ENCODE results near the gene ULK2. TPM values are rescaled to one million over a fixed set of nuclear protein-coding genes. Genes with fewer than 3 reads are reported as not detected.

The ULK2 gene
- total RNA-seq, 1 donor from 2014 or later: 29.0 TPM

GRCh38 chr17:19904924-19905323 lies 37.2 kb upstream of the ULK2 start:
- Mint-ChIP-seq H3K4me1 (ENCODE audit: low read depth) (peaks cover 5% of the 10 kb centered on the region), H3K27me3 (no peaks in the 10 kb centered on the region), H3K4me3 (ENCODE audit: low read depth) (no peak overlapping the region), H3K9me3 (ENCODE audit: low read depth) (no peaks in the 10 kb centered on the region), H3K36me3 (ENCODE audit: insufficient read depth) (peaks cover 32% of the 10 kb centered on the region), H3K27ac (no peak overlapping the region)
- TF ChIP-seq, protein P1, sequence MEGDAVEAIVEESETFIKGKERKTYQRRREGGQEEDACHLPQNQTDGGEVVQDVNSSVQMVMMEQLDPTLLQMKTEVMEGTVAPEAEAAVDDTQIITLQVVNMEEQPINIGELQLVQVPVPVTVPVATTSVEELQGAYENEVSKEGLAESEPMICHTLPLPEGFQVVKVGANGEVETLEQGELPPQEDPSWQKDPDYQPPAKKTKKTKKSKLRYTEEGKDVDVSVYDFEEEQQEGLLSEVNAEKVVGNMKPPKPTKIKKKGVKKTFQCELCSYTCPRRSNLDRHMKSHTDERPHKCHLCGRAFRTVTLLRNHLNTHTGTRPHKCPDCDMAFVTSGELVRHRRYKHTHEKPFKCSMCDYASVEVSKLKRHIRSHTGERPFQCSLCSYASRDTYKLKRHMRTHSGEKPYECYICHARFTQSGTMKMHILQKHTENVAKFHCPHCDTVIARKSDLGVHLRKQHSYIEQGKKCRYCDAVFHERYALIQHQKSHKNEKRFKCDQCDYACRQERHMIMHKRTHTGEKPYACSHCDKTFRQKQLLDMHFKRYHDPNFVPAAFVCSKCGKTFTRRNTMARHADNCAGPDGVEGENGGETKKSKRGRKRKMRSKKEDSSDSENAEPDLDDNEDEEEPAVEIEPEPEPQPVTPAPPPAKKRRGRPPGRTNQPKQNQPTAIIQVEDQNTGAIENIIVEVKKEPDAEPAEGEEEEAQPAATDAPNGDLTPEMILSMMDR (IDR thresholded peaks at IDR 0.05; ENCODE audit: unreplicated experiment): no peak
- DNase-seq (ENCODE audit: low spot score, unreplicated experiment): no peak

DNA sequence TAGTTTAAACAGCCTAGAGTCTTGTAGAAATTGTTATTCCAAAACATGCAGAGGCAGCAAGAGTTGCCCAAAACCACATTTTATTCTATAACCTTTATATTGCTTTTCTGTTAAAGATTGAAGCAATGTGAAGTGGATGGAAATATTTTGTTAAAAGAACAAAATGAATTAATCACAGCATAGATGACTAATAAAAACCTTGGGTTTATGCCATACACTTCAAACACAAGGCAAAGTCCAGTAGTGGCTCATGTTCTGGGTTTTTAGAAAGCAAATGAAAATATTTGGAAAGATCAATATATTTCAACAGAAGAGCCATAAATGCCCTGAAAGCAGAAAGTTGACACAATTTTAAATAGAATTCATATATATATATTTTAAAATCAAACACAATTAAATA lies 36.7 kb upstream of the ULK2 start:
- DNase-seq (ENCODE audit: low spot score, unreplicated experiment): no peak
- H3K27me3 Mint-ChIP-seq: no peaks in the 10 kb centered on the region
- H3K9me3 Mint-ChIP-seq (ENCODE audit: low read depth): no peaks in the 10 kb centered on the region
- TF ChIP-seq, protein P1 (IDR thresholded peaks at IDR 0.05; ENCODE audit: unreplicated experiment): no peak
- H3K4me3 Mint-ChIP-seq (ENCODE audit: low read depth): no peak overlapping the region
- peaks cover 3% of the 10 kb centered on the region for H3K4me1 Mint-ChIP-seq (ENCODE audit: low read depth)
- H3K27ac Mint-ChIP-seq: no peak overlapping the region
- peaks cover 30% of the 10 kb centered on the region for H3K36me3 Mint-ChIP-seq (ENCODE audit: insufficient read depth)

DNA sequence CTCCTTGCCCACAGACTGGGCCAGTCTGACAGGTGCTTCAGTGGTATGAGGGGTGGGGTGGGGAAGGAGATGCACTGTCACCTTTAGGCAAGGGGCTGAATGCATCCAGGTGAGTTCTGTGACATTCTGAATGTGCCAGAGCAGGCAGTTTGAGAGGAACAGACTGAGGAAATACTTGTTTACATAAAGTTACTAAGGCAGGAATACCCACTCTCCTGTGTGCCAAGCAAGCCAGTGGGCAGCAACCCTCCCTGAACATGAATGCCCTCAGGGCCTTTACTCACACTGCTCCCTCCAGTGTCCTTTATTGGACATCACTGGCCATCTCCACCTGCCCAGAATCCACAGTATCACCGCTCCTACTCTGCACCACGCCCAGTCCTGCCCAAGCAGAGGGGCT lies 33.1 kb upstream of the ULK2 start:
- H3K4me3 Mint-ChIP-seq (ENCODE audit: low read depth): no peak overlapping the region
- TF ChIP-seq, protein P1 (IDR thresholded peaks at IDR 0.05; ENCODE audit: unreplicated experiment): no peak
- H3K36me3 Mint-ChIP-seq (ENCODE audit: insufficient read depth): peaks cover 13% of the 10 kb centered on the region
- H3K9me3 Mint-ChIP-seq (ENCODE audit: low read depth): no peaks in the 10 kb centered on the region
- DNase-seq (ENCODE audit: low spot score, unreplicated experiment): no peak
- peak overlapping the region; percentile 67 for H3K27ac Mint-ChIP-seq
- H3K27me3 Mint-ChIP-seq: no peaks in the 10 kb centered on the region
- H3K4me1 Mint-ChIP-seq (ENCODE audit: low read depth): no peaks in the 10 kb centered on the region

GRCh38 chr17:19897903-19898302 lies 30.2 kb upstream of the ULK2 start:
- no peak overlapping the region for H3K27ac Mint-ChIP-seq
- peaks cover 6% of the 10 kb centered on the region for H3K36me3 Mint-ChIP-seq (ENCODE audit: insufficient read depth)
- no peak for DNase-seq (ENCODE audit: low spot score, unreplicated experiment)
- H3K9me3 Mint-ChIP-seq (ENCODE audit: low read depth): no peaks in the 10 kb centered on the region
- H3K27me3 Mint-ChIP-seq: no peaks in the 10 kb centered on the region
- TF ChIP-seq, protein P1 (IDR thresholded peaks at IDR 0.05; ENCODE audit: unreplicated experiment): no peak
- H3K4me1 Mint-ChIP-seq (ENCODE audit: low read depth): no peaks in the 10 kb centered on the region
- H3K4me3 Mint-ChIP-seq (ENCODE audit: low read depth): no peak overlapping the region

DNA sequence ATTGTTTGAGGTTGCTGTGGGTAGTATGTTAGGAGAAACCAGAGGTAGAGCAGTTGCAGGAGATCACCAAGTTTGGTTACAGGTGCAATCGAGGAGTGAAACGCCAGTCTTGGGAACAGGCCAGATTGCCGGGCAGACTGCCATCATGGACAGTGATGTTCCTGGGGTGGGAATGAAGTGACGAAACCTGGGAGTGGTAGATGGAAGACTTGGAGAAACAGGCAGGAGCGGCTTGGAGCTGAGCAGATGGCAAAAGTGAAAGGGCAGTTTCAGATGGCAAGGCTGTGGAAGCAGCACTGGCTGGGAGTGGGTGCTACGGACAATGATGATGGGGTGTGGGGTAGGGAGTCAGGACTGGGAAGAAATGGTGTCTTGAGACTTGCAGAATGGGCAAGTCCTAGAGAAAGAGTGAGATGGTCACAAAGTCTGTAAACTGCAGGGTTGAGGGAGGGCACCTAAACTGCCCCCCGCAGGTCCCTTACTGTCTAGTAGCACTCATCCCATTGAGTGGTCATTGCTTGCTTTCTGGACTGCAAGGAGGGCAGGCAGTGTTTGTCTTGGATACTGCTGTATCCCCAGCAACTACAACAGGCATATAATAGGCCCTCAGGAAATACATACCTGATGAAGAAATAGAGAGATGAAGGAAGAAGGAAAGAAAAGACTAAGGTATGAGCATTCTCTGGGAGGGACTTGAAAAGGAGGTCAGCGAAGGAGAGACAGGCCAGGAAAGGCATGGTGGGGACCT lies 29.5 kb upstream of the ULK2 start:
- H3K27ac Mint-ChIP-seq: no peak overlapping the region
- H3K36me3 Mint-ChIP-seq (ENCODE audit: insufficient read depth): peaks cover 6% of the 10 kb centered on the region
- DNase-seq (ENCODE audit: low spot score, unreplicated experiment): no peak
- H3K27me3 Mint-ChIP-seq: no peaks in the 10 kb centered on the region
- no peaks in the 10 kb centered on the region for H3K9me3 Mint-ChIP-seq (ENCODE audit: low read depth)
- TF ChIP-seq, protein P1 (IDR thresholded peaks at IDR 0.05; ENCODE audit: unreplicated experiment): no peak
- no peak overlapping the region for H3K4me3 Mint-ChIP-seq (ENCODE audit: low read depth)
- H3K4me1 Mint-ChIP-seq (ENCODE audit: low read depth): no peaks in the 10 kb centered on the region

All from progenitor cell of endocrine pancreas (in vitro differentiated cells).